Caco-2 (cell line): ENCODE data around the gene EXOC6B. TPM values are rescaled to one million over a fixed set of nuclear protein-coding genes. Genes with fewer than 3 reads are reported as not detected.

Experiments used
- BruUV-seq: library from RNA; stranded (reverse); fragments of 400-500 nt; replicated peaks from 2 replicates; lab custom pipeline; 2021; lab: Mats Ljungman, UMichigan
- CTCF ChIA-PET: fragments of 300-600 bp; sonication (Branson Sonifier 250); formaldehyde crosslinking; loops from one replicate; lab custom pipeline; 2022; ENCODE audit warnings: antibody characterized with exemption; lab: Charles Lee
- POLR2A ChIA-PET: fragments of 300-600 bp; sonication (Branson Sonifier 250); formaldehyde crosslinking; loops from one replicate; lab custom pipeline; 2022; ENCODE audit warnings: antibody characterized with exemption; lab: Charles Lee
- DNase-seq, 2 experiments: peaks; one replicate each; pipeline versions ENCODE4 v3.0.0 to v3.0.0-alpha.2; 2020 to 2022
- H3K27me3 ChIP-seq: replicated peaks from 2 replicates; pipeline ENCODE4 v1.6.0; 2011; ENCODE audit warnings: low read length; ENCODE audit not compliant: control insufficient read depth, insufficient read depth
- H3K36me3 ChIP-seq: 2 replicates; pipeline ENCODE4 v1.5.1; 2011; ENCODE audit warnings: low read length; ENCODE audit not compliant: control insufficient read depth, insufficient read depth
- H3K4me1 ChIP-seq: fragments of 250-450 bp; sonication (Bioruptor Pico); 2 replicates; pipeline ENCODE4 v1.5.1; 2020; ENCODE audit warnings: mild to moderate bottlenecking
- H3K4me3 ChIP-seq: 2 replicates; pipeline ENCODE4 v1.5.1; 2011; ENCODE audit warnings: low read depth, mild to moderate bottlenecking, control low read depth, low read length
- H3K9me3 ChIP-seq: fragments of 250-450 bp; sonication (Bioruptor Pico); 2 replicates; pipeline ENCODE4 v1.5.1; 2020; ENCODE audit warnings: mild to moderate bottlenecking, moderate library complexity
- H3K27ac Mint-ChIP-seq: one replicate; pipeline ENCODE4 v1.8.0; 2022; ENCODE audit warnings: mixed read lengths; ENCODE audit not compliant: unreplicated experiment
- H3K27me3 Mint-ChIP-seq: one replicate; pipeline ENCODE4 v1.8.0; 2022; ENCODE audit warnings: mixed read lengths; ENCODE audit not compliant: insufficient read depth, unreplicated experiment
- H3K36me3 Mint-ChIP-seq: one replicate; pipeline ENCODE4 v1.8.0; 2022; ENCODE audit warnings: mild to moderate bottlenecking, mixed read lengths; ENCODE audit not compliant: insufficient read depth, unreplicated experiment
- H3K4me1 Mint-ChIP-seq: one replicate; pipeline ENCODE4 v1.8.0; 2022; ENCODE audit warnings: low read depth, mixed read lengths; ENCODE audit not compliant: unreplicated experiment
- H3K4me3 Mint-ChIP-seq: one replicate; pipeline ENCODE4 v1.8.0; 2022; ENCODE audit warnings: mild to moderate bottlenecking, moderate library complexity, mixed read lengths; ENCODE audit not compliant: unreplicated experiment
- H3K9me3 Mint-ChIP-seq: one replicate; pipeline ENCODE4 v1.8.0; 2022; ENCODE audit warnings: mixed read lengths; ENCODE audit not compliant: unreplicated experiment
- intact Hi-C: fragments of 100-400 bp; cut with micrococcal nuclease; formaldehyde crosslinking; loops from one replicate; pipeline ENCODE4 v1.10.0; 2022; ENCODE audit not compliant: unreplicated experiment
- total RNA-seq: library from RNA; stranded (reverse); gene quantifications from 2 replicates; pipeline ENCODE4 v1.2.3, GENCODE V29; 2022
- TF ChIP-seq, protein P1 (sequence below), 2 experiments: fragments of 200-600 bp in 1 of 2; IDR thresholded peaks; 1 replicate in 1 of 2; 2 replicates in 1 of 2; pipeline versions ENCODE4 v1.5.1 to v1.8.0; 2011 to 2022; ENCODE audit warnings: antibody characterized with exemption in 1 of 2, control low read depth in 1 of 2, inconsistent platforms in 1 of 2, low read depth in 1 of 2, low read length in 1 of 2, mild to moderate bottlenecking in 1 of 2, moderate library complexity in 1 of 2; ENCODE audit not compliant: insufficient read depth in 1 of 2, severe bottlenecking in 1 of 2, unreplicated experiment in 1 of 2

Gene EXOC6B
- total RNA-seq, 1 experiment from 2014 or later: 36.1 TPM

DNA sequence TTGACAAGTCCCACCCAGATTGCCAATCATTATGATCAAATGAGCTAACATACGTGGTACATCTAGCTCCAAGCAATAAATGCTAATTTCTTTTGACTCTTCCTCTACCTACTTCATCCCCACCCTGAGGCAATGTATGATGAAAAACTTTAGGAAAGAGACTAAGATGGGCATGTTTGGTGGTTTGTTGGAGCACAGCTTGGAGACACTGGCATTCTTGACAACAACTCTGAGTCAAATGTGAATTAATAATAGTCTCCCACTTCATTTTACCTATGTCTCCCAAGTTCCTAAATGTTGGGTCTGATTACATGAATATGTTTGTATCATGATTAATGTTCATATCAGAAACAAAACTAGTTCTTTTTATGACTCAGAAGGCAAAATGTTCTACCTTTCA is 36.6 kb downstream of the EXOC6B start:
- BruUV-seq: no TSS peak
- Histone ChIP-seq H3K9me3 (no peaks in the 10 kb centered on the region), H3K27me3 (no peaks in the 10 kb centered on the region), H3K4me3 (no peak overlapping the region), H3K4me1 (0 out of 2 replicates have a peak, but pooled peaks cover 2% of the 10 kb centered on the region), H3K36me3 (no peaks in the 10 kb centered on the region)
- no peak for DNase-seq
- CTCF ChIA-PET: interaction anchor here (1.0 kb wide), 1 partner anchor 73 kb away, joined by 3 read pairs; no protein-coding TSS in a partner anchor
- H3K36me3 Mint-ChIP-seq: no peaks in the 10 kb centered on the region
- H3K9me3 Mint-ChIP-seq: no peaks in the 10 kb centered on the region
- H3K27ac Mint-ChIP-seq: no peak overlapping the region
- intact Hi-C loops: no loop called here
- no peak overlapping the region for H3K4me3 Mint-ChIP-seq
- POLR2A ChIA-PET: no interaction called here
- H3K27me3 Mint-ChIP-seq: no peaks in the 10 kb centered on the region
- TF ChIP-seq, protein P1, sequence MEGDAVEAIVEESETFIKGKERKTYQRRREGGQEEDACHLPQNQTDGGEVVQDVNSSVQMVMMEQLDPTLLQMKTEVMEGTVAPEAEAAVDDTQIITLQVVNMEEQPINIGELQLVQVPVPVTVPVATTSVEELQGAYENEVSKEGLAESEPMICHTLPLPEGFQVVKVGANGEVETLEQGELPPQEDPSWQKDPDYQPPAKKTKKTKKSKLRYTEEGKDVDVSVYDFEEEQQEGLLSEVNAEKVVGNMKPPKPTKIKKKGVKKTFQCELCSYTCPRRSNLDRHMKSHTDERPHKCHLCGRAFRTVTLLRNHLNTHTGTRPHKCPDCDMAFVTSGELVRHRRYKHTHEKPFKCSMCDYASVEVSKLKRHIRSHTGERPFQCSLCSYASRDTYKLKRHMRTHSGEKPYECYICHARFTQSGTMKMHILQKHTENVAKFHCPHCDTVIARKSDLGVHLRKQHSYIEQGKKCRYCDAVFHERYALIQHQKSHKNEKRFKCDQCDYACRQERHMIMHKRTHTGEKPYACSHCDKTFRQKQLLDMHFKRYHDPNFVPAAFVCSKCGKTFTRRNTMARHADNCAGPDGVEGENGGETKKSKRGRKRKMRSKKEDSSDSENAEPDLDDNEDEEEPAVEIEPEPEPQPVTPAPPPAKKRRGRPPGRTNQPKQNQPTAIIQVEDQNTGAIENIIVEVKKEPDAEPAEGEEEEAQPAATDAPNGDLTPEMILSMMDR (IDR thresholded peaks at IDR 0.05; ENCODE audit: insufficient read depth in 1 of 2, low read depth in 1 of 2, low read length in 1 of 2, severe bottlenecking in 1 of 2, unreplicated experiment in 1 of 2): no peak
- H3K4me1 Mint-ChIP-seq: peaks cover under 1% of the 10 kb centered on the region

DNA sequence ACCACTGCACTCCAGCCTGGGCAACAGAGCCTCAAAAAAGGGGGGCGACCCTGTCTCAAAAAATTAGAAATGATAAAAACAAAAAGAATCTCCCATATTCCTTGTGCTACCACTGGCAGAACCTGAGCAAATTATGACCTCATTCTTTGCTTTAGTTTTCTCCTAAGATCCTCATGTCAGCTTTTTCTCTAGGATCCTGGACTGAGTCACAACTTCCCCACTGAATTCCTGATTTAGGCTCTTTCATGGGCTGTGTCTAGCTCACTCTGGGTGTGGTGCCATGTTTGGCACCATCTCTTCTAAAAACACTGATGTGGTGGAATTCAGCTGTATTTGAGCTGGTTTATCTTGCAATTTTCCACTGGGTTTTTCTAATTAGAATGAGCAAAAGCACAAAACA is 37.1 kb downstream of the EXOC6B start:
- Histone ChIP-seq H3K4me1 (no peaks in the 10 kb centered on the region), H3K9me3 (no peaks in the 10 kb centered on the region), H3K4me3 (no peak overlapping the region), H3K36me3 (no peaks in the 10 kb centered on the region), H3K27me3 (no peaks in the 10 kb centered on the region)
- Mint-ChIP-seq H3K36me3 (peaks cover 3% of the 10 kb centered on the region), H3K27ac (no peak overlapping the region), H3K4me3 (no peak overlapping the region), H3K9me3 (no peaks in the 10 kb centered on the region), H3K4me1 (no peaks in the 10 kb centered on the region), H3K27me3 (no peaks in the 10 kb centered on the region)
- ChIA-PET POLR2A (no interaction called here), CTCF (interaction anchor here (1.0 kb wide), 1 partner anchor 74 kb away, joined by 3 read pairs; no protein-coding TSS in a partner anchor)
- no peak for DNase-seq
- intact Hi-C loops: no loop called here
- TF ChIP-seq, protein P1 (IDR thresholded peaks at IDR 0.05; ENCODE audit: insufficient read depth in 1 of 2, low read depth in 1 of 2, low read length in 1 of 2, severe bottlenecking in 1 of 2, unreplicated experiment in 1 of 2): no peak
- no TSS peak for BruUV-seq

DNA sequence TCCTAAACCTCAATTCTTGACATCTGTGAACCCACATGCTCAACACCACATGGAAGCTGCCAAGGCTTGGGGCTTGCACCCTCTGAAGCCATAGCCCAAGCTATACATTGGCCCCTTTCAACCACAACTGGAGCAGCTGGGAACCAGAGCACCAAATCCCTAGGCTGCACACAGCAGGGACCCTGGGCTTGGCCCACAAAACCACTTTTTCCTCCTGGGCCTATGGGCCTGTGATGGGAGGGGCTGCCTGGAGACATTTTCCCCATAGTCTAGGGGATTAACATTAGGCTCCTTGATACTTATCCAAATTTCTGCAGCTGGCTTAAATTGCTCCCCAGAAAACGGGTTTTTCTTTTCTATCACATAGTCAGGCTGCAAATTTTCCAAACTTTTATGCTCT is 40.3 kb downstream of the EXOC6B start:
- H3K9me3 Mint-ChIP-seq: no peaks in the 10 kb centered on the region
- intact Hi-C loops: no loop called here
- DNase-seq: no peak
- Histone ChIP-seq H3K4me3 (no peak overlapping the region), H3K9me3 (no peaks in the 10 kb centered on the region), H3K36me3 (no peaks in the 10 kb centered on the region), H3K4me1 (no peaks in the 10 kb centered on the region), H3K27me3 (no peaks in the 10 kb centered on the region)
- no peaks in the 10 kb centered on the region for H3K4me1 Mint-ChIP-seq
- TF ChIP-seq, protein P1 (IDR thresholded peaks at IDR 0.05; ENCODE audit: insufficient read depth in 1 of 2, low read depth in 1 of 2, low read length in 1 of 2, severe bottlenecking in 1 of 2, unreplicated experiment in 1 of 2): no peak
- H3K4me3 Mint-ChIP-seq: no peak overlapping the region
- CTCF ChIA-PET: no interaction called here
- BruUV-seq: no TSS peak
- no peak overlapping the region for H3K27ac Mint-ChIP-seq
- peaks cover 7% of the 10 kb centered on the region for H3K36me3 Mint-ChIP-seq
- H3K27me3 Mint-ChIP-seq: no peaks in the 10 kb centered on the region
- POLR2A ChIA-PET: no interaction called here
